GM21360 (cell line): Measurements from ENCODE around the gene RASA3.
A peak's percentile ranks its signal among the peaks of the same experiment; 100 is the strongest.
"Not testable (repeated sequence)": the region's sequence is repeated elsewhere in the genome, so short reads cannot be mapped to it uniquely, and the experiment has no call there.

ENCODE experiments used
- ATAC-seq: cut with Tn5 transposase; IDR thresholded peaks from one replicate; pipeline ENCODE4 v1.9.1; 2021; ENCODE audit warnings: mild to moderate bottlenecking, moderate library complexity; ENCODE audit not compliant: unreplicated experiment

RASA3 gene

DNA sequence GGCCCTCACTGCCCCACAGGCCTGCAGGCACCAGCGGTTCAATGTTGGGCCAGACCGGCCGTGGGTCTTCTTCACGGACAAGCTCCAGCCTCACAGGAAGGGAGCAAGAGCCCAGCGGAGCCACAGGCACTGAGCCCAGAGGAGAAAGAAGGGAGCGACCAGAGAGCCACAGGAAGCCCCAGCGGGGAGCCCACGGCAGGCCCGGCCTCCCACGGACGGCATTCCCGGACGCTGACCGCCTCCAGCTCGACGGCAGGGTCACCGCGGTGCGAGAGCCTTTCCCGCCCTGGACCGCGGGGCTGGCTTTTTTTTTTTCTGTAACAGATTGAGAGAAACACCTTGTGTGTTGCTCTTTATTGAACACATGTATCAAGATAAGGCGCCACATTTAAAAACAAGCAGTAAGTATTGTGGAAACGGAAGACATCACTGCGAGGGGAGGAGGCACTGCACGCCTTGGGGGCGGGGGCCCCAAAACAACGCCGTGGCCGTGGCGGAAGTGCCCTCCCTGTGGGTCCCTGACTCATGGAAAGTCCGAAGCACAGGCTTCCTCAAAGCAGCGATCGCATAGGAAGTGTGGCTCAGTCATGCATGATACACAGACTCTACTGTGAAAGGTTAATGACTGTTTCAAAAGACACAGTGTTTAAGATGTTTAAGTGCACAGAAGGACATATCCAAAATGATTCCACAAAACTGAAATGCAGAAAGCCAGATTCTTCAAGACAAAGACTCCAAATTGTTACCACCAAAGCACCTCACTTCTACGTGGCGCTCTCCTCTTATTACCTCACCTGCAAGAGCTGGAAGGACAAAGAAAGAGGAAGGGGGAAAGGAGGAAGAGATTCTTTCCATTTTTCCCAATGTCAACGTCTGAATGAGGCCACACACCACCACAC is 3.5 kb downstream of the RASA3 start:
- ATAC-seq: peak; percentile 58

- no peak for ATAC-seq
Observed at GRCh38 chr13:114128348-114128623, 4.1 kb downstream of the RASA3 start.

GRCh38 chr13:114127473-114128347 is 4.7 kb downstream of the RASA3 start:
- no peak for ATAC-seq

DNA sequence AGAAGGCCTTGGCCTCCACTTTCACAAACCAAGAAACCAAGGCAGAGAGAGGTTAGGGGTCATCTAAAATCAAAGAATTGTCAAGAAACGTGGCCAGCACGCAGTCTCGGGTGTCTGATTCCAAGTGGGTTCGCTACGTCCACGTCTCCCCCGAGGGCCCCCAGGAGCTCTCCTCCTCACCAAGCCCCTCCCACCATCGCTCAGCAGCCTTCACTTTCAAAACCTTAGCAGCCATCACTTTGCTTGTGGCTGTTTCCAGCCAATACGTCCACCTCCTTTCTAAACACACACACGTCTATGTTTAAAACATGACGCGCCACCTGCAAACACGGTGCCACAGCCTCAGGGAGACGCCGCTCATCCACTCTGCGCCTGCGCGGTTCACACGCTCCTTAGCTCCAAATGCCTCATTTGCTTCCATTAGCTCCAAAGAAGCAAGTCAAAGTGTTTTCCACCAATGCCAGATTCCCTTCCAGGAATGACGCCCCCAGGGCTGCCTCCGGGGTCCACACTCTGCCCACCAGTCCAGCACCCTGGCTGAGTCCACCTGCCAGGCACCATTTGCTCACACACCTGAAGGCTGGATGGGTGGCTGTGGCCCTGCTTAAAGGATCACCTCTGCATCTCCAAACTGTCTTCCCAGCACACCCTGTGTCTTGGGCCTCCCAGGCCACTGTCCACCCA is 5.5 kb downstream of the RASA3 start:
- no peak for ATAC-seq

DNA sequence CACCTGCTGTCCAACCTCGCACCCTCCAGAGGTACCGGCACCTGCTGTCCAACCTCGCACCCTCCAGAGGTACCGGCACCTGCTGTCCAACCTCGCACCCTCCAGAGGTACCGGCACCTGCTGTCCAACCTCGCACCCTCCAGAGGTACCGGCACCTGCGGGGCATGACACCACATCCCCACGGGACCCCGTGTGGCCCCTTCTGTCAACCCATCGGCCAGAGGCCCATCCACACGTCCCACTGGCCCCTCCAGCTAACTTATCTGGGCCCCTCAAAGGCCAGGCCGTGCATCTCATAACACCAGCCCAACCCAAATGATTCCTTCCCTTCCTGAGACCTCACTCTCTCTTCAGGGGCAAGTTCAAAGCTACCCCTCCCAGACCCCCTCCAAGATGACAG is 6.3 kb downstream of the RASA3 start:
- not testable (repeated sequence) for ATAC-seq

DNA sequence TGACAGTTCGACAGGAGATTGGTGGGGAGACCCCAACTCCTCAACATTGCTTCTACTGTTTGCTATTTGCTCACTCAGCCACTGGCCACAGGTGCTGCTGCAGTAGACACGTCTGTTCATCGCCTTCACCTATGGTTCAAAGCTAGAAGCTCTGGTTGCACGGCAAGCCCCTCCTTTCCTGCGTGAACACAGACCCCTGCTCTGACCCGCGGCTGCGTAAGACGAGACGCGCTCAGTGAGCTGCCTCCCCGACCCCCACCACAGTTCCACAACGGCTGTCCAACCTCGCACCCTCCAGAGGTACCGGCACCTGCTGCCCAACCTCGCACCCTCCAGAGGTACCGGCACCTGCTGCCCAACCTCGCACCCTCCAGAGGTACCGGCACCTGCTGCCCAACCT is 6.8 kb downstream of the RASA3 start:
- ATAC-seq: no peak

DNA sequence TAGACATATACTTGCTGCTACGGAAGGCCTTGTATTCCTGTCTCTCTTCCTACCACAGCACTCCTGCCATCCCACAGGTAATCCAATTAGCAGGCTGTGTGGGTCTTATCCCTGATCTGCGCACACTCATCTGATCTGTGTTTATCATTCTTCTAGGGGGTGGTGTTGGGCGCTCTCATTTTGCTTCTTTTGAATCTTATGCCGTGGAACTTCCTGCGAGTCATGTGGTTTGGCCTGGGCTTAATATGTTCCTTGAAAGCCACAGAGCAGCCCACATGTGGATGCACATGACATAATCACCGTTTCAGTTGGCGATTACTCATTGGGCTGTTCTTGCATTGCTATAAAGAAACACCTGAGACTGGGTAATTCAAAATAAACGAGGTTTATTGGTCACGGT is 7.5 kb downstream of the RASA3 start:
- ATAC-seq: no peak

GRCh38 chr13:114124431-114124830 is 8.0 kb downstream of the RASA3 start:
- no peak for ATAC-seq

DNA sequence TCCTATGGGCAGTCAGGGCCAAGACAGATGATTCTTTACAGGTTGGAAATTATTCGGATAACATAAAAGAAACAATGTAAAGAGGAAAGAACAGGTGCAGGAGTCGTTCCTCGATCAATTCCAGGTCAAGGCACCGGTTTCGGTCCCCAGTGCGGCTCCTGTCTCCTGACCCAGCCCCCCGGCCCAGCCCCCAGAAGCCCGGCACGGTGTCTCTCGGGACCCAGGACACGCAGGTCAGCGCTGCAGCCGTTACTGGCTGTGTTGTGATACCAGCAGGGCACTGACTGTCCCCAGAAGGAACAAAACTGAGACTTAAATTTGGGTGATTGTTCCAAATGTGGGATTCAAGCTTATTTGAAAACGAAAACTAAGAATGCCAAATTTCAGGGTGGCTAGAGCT is 8.5 kb downstream of the RASA3 start:
- no peak for ATAC-seq

DNA sequence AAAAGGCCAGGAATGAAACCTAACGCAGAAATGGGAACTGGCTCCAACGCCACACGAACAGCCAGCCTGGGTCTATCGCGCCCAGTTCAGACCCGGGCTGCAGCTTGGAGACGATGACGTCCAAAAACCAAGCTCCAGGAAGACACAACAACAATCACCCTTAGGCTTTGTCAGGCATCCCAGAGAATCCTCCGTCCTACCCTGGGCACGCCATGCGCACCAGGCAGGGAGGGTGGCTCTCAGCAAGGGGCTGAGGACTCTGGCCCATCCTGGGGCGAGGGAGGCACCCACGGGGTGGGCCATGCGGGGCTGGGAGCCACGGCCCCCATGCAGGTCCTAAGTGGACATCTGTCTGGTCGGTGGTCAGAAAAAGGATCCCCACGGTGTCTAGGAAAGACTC is 9.0 kb downstream of the RASA3 start:
- ATAC-seq: no peak

GRCh38 chr13:114122591-114123211 is 9.7 kb downstream of the RASA3 start:
- no peak for ATAC-seq

DNA sequence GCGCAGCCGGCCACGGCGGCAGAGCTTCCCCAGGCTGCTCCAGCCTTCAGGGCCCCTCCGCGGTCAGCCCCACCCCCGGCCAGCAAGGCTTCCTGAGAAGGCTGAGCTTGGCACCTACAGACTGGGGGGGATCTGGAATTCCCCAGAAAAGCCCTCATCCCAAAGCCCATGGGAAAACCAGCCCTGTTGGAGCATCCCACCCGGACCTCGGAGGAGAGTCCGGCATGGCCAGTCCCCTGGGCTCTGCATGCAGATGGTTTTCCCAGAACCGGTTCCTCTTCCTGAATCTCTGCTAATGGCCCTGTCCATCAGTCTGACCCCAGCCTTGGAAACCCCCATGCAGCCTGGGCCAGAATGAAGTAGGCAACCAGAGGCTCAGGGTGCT is 10.3 kb downstream of the RASA3 start:
- no peak for ATAC-seq

- no peak for ATAC-seq
Observed at GRCh38 chr13:114121496-114122126, 10.8 kb downstream of the RASA3 start.

GRCh38 chr13:114121031-114121430 is 11.4 kb downstream of the RASA3 start:
- ATAC-seq: no peak

- ATAC-seq: no peak
Observed at GRCh38 chr13:114120591-114121011, 11.8 kb downstream of the RASA3 start.

- ATAC-seq: no peak
Observed at GRCh38 chr13:114119196-114119595, 13.2 kb downstream of the RASA3 start.

GRCh38 chr13:114118511-114119123 is 13.8 kb downstream of the RASA3 start:
- ATAC-seq: no peak

DNA sequence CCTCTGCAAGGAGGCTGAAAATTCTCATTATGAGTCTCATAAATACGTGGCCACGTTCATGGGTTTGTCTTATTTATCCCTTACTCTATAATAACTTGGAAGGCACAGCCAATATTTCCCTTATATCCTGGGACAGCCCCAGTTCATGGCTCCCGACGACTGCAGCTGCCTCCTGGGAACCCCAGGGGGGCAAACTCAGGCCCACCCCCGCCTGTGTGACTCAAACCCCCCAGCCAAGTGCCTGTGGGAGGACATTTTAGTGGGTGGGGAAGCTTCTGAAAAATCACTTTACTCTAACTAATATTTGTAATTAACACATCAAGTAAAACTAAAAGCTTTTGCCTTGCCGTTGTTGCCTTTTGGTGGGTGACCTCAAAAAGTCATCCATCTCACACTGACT is 14.3 kb downstream of the RASA3 start:
- no peak for ATAC-seq

GRCh38 chr13:114117341-114117874 is 15.0 kb downstream of the RASA3 start:
- not testable (repeated sequence) for ATAC-seq

DNA sequence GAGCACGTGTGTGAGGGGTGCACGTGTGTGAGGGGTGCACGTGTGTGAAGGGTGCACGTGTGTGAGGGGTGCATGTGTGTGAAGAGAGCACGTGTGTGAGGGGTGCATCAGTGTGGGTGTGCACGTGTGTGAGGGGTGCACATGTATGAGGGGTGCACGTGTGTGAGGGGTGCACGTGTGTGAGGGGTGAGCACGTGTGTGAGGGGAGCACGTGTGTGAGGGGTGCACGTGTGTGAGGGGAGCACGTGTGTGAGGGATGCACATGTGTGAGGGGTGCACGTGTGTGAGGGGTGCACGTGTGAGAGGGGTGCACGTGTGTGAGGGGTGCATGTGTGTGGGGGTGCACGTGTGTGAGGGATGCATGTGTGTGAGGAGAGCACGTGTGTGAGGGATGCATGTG is 15.7 kb downstream of the RASA3 start:
- ATAC-seq: no peak
